ENCODE measurements around the gene BANF2.
"Not testable (repeated sequence)": the region's sequence is repeated elsewhere in the genome, so short reads cannot be mapped to it uniquely, and the experiment has no call there.

The BANF2 gene

GRCh38 chr20:17699931-17700351 lies at the start of gene BANF2:
Gene BANF2 (plus strand): TSS chr20:17699966. CDS start chr20:17725026, 25,060 bp downstream.
- DNase-seq (ENCODE audit: low read depth in 2 of 2) = no peak

GRCh38 chr20:17650301-17651128 lies 49.3 kb upstream of the BANF2 start:
- DNase-seq (ENCODE audit: low read depth in 2 of 2) = no peak

- no peak for DNase-seq (ENCODE audit: low read depth in 2 of 2)
Observed at GRCh38 chr20:17651129-17651759, 48.5 kb upstream of the BANF2 start.

GRCh38 chr20:17651760-17652388 lies 47.9 kb upstream of the BANF2 start:
- DNase-seq (ENCODE audit: low read depth in 2 of 2) = no peak

- DNase-seq (ENCODE audit: low read depth in 2 of 2) = no peak
Observed at GRCh38 chr20:17652411-17652810, 47.4 kb upstream of the BANF2 start.

GRCh38 chr20:17653835-17654648 lies 45.7 kb upstream of the BANF2 start:
- no peak for DNase-seq (ENCODE audit: low read depth in 2 of 2)

- no peak for DNase-seq (ENCODE audit: low read depth in 2 of 2)
Observed at GRCh38 chr20:17654649-17655285, 45.0 kb upstream of the BANF2 start.

GRCh38 chr20:17655286-17655651 lies 44.5 kb upstream of the BANF2 start:
- no peak for DNase-seq (ENCODE audit: low read depth in 2 of 2)

- DNase-seq (ENCODE audit: low read depth in 2 of 2) = no peak
Observed at GRCh38 chr20:17655865-17656479, 43.8 kb upstream of the BANF2 start.

GRCh38 chr20:17657079-17657825 lies 42.5 kb upstream of the BANF2 start:
- no peak for DNase-seq (ENCODE audit: low read depth in 2 of 2)

- DNase-seq (ENCODE audit: low read depth in 2 of 2) = no peak
Observed at GRCh38 chr20:17657898-17658647, 41.7 kb upstream of the BANF2 start.

- no peak for DNase-seq (ENCODE audit: low read depth in 2 of 2)
Observed at GRCh38 chr20:17658648-17658993, 41.1 kb upstream of the BANF2 start.

GRCh38 chr20:17659344-17659743 lies 40.4 kb upstream of the BANF2 start:
- not testable (repeated sequence) for DNase-seq (ENCODE audit: low read depth in 2 of 2)

GRCh38 chr20:17659801-17660200 lies 40.0 kb upstream of the BANF2 start:
- no peak for DNase-seq (ENCODE audit: low read depth in 2 of 2)

GRCh38 chr20:17660667-17661066 lies 39.1 kb upstream of the BANF2 start:
- DNase-seq (ENCODE audit: low read depth in 2 of 2) = no peak

GRCh38 chr20:17661121-17661744 lies 38.5 kb upstream of the BANF2 start:
- DNase-seq (ENCODE audit: low read depth in 2 of 2) = no peak

- DNase-seq (ENCODE audit: low read depth in 2 of 2) = no peak
Observed at GRCh38 chr20:17662333-17663039, 37.3 kb upstream of the BANF2 start.

GRCh38 chr20:17663040-17663399 lies 36.7 kb upstream of the BANF2 start:
- no peak for DNase-seq (ENCODE audit: low read depth in 2 of 2)

- DNase-seq (ENCODE audit: low read depth in 2 of 2) = no peak
Observed at GRCh38 chr20:17663486-17663885, 36.3 kb upstream of the BANF2 start.
